ENCODE results near the gene ANKRD65.

GRCh38 chr1:1374929-1375662 is 46.0 kb downstream of the ANKRD65 start, which contains the start of gene AURKAIP1:
- TF ChIP-seq POLR2A (IDR thresholded peaks at IDR 0.05) (no peak), CTCF (IDR thresholded peaks at IDR 0.05) (peak in 2 of 3 experiments; percentile 33 to 55)
